GM18861 (cell line): Measurements from ENCODE around the gene RGS6.

Experiments
- ATAC-seq: cut with Tn5 transposase; IDR thresholded peaks from one replicate; pipeline ENCODE4 v1.9.1; 2021; ENCODE audit not compliant: unreplicated experiment

Gene RGS6

GRCh38 chr14:71943695-71944018, 11.4 kb downstream of the RGS6 start:
- no peak for ATAC-seq

GRCh38 chr14:71947947-71948500, 15.8 kb downstream of the RGS6 start:
- ATAC-seq: no peak

GRCh38 chr14:71952381-71953363, 20.4 kb downstream of the RGS6 start:
- ATAC-seq: no peak

- no peak for ATAC-seq
These were observed 24.8 kb downstream of the RGS6 start for GRCh38 chr14:71956920-71957563.

GRCh38 chr14:71959055-71959454, 26.8 kb downstream of the RGS6 start:
- no peak for ATAC-seq

GRCh38 chr14:71960494-71961353, 28.5 kb downstream of the RGS6 start:
- ATAC-seq: no peak

GRCh38 chr14:71961972-71962371, 29.7 kb downstream of the RGS6 start:
- ATAC-seq: no peak

GRCh38 chr14:71964716-71965115, 32.5 kb downstream of the RGS6 start:
- no peak for ATAC-seq

GRCh38 chr14:71966528-71966927, 34.3 kb downstream of the RGS6 start:
- ATAC-seq: no peak

- no peak for ATAC-seq
These were observed 35.5 kb downstream of the RGS6 start for GRCh38 chr14:71967704-71968103.

GRCh38 chr14:71970272-71970671, 38.0 kb downstream of the RGS6 start:
- no peak for ATAC-seq

- no peak for ATAC-seq
These were observed 53.4 kb downstream of the RGS6 start for GRCh38 chr14:71985538-71986189.

GRCh38 chr14:71988476-71988875, 56.2 kb downstream of the RGS6 start:
- no peak for ATAC-seq

- ATAC-seq: no peak
These were observed 56.7 kb downstream of the RGS6 start for GRCh38 chr14:71988939-71989338.

GRCh38 chr14:71994416-71994815, 62.2 kb downstream of the RGS6 start:
- no peak for ATAC-seq

GRCh38 chr14:71995741-71996140, 63.5 kb downstream of the RGS6 start:
- no peak for ATAC-seq

GRCh38 chr14:71996610-71997009, 64.4 kb downstream of the RGS6 start:
- no peak for ATAC-seq

GRCh38 chr14:72000907-72001306, 68.7 kb downstream of the RGS6 start:
- ATAC-seq: no peak

GRCh38 chr14:72002731-72003130, 70.5 kb downstream of the RGS6 start:
- ATAC-seq: no peak

GRCh38 chr14:72008666-72009065, 76.4 kb downstream of the RGS6 start:
- no peak for ATAC-seq

- ATAC-seq: no peak
These were observed 78.2 kb downstream of the RGS6 start for GRCh38 chr14:72010474-72010873.
